Activated CD4-positive, alpha-beta T cell treated with anti-CD3 and anti-CD28 coated beads for 1 hour (primary cell): ENCODE measurements around the gene SAP30L.

ENCODE experiments used
- DNase-seq: peaks from one replicate; pipeline ENCODE4 v3.0.0-alpha.2; 2020

SAP30L gene

GRCh38 chr5:154466671-154467070 is 20.9 kb downstream of the SAP30L start:
- no peak for DNase-seq

GRCh38 chr5:154467655-154468354 is 22.0 kb downstream of the SAP30L start:
- peak; percentile 55 for DNase-seq

DNA sequence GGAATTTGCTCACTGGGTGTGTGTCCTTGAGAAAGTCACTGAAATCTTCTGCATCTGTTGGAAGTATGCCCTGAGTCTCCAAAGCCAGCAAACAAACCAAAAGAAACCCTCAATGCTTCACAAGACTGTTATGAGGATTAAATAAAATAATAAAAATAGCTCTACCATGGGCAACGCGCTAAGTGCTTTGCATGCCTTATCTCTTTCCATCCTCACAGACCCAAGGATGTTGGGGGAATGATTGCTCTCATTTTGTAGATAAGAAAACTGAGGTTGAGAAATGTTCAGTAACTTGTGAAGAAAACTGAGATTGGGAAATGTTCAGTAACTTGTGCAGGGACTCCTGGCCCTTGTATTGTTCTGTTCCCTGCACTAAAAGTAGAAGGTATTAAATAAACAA is 24.3 kb downstream of the SAP30L start:
- no peak for DNase-seq

- no peak for DNase-seq
These were observed 25.4 kb downstream of the SAP30L start for GRCh38 chr5:154470947-154471870.

- no peak for DNase-seq
These were observed 27.2 kb downstream of the SAP30L start for GRCh38 chr5:154472871-154473580.

GRCh38 chr5:154473581-154474283 is 27.9 kb downstream of the SAP30L start:
- no peak for DNase-seq

DNA sequence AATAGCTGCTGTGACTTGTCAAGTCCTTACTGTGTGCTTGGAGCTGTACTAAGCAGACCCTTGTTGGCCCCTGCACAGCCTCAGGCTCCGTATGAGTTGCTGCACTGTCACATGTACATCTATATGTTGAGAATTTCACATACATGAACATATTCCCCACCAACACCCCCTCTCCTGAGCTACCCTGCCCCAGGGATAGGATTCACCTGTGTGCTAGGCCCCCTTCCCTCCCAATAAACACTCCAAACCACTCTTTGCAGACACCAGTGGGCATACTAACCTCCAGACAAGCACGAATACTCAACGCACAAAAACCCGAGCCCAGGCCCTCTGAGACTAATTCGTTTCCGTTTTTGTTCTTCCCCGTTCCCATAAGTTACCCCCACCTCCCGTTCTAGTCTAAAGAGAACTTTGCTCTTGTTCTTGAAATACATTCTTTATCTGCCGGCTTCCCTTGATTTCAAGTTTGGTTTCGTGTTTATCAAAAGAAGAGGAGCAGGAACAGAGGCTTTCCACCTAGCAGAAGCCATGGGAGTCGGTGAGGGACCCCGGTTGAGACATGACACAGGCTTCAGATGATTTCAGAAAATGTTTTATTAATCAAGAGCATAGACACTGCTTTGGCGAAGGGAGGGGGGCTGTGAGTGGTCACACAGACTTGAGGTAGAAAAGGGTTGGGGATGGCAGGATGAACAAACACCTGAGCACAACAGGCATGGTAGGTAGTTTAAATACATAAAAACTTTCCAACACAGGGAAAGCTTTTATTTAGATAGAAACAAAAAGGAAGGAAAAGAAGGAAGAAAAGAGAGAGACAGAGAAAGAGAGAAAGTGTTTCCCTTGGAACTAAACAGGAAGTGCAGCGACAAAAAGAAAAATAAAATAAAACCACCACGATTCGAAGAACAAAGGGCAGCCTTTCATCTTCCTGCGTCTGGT is 28.9 kb downstream of the SAP30L start:
- no peak for DNase-seq

DNA sequence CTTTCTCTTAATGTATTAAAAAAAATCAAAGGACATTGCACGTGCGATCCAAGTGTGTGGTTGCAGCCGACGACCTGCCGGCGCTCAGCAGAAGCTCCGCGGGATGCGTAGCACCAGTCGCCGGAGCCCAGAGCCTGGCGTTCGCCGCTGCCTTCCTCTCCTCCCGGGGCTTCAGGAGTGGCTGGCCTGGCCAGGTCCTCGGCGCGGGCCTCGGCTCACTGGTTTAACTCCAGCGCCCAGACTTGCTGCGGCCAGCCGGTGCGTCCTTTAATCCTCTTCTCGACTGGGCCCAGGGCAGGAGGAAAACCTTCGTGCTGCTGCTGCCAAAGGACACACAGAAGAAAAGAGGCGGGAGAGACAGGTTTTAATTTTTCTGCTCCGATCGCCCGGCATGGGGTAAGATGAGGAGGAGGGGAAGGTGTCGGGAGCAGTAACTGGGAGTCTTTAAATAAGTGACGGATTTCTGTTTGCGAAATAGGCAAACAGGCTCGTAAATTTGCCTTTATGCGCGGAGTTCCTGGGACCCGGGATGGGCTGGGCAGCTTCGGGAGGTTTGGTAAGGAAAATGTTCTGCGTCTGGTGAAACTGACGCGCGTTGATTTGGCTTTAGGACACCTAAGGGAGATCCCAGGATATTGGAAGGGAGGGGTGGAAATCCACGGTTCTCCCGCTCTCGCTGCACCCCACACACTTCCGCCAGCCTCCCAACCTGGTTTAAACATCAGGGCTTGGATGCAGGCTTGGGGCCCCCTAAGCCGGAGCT is 30.0 kb downstream of the SAP30L start:
- DNase-seq = no peak

GRCh38 chr5:154476354-154477205 is 30.8 kb downstream of the SAP30L start:
- DNase-seq = no peak

DNA sequence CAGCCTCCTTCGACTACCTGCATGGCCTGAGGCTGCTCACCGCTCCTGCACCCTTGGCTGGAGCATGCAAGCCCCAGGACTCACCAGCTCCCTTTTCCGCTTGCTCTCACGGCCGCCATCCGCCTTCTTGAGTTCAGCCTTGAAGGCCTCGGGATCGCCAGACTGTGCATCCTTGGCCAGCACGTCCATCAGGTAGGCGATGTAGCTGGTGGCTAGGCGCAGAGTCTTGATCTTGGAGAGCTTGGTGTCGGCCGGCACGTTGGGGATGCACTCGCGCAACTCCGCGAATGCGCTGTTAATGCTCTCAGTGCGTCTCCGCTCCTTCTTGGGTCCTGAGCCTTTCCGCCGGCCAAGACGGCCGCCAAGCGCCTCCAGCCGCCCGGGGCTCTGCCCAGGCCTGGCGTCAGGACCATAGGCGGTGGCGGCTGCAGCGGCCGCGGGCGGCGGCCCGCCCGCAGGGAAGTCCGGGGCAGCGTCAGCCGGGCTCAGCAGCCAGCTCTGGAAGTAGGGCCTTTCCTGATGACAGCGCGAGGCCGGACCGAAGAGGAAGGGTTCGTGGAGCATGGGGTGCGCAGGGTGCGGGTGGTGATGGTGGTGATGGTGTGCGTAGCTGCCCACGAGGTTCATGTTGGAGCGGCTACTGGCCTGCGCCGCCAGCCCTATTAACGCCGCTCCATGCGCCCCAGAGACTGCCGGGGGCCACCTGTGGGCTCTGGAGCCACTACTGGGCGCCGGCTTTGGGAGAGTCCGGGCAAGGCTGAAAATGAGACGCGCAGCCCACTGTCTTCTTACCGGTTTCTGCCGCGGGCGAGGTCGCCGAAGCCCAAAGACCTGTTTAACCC is 31.8 kb downstream of the SAP30L start:
- no peak for DNase-seq

GRCh38 chr5:154478224-154478565 is 32.4 kb downstream of the SAP30L start, which contains the start of gene HAND1:
TSS of gene HAND1 (minus strand) at chr5:154478227. CDS start at chr5:154478008, 219 bp downstream.
- DNase-seq = no peak

DNA sequence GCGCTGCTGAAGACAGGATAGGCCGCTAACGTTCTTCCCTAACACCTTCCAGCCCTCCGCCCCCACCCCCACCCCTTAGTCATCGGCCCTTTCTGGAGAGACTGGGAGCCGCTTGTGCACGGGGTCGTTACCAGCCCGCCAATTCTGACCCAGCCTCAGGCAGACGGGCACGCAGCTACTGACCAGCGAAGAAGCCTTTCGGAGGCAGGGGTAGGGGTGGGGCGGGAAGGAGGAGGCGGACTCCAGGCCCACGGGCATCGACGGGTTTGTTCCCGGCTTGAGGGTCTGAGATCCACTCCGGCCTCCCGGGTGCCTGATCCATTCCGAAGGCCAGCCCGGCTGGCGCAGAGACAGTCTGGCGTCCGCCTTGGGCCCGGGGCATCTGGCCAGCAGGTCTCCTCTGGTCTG is 33.0 kb downstream of the SAP30L start:
- no peak for DNase-seq

DNA sequence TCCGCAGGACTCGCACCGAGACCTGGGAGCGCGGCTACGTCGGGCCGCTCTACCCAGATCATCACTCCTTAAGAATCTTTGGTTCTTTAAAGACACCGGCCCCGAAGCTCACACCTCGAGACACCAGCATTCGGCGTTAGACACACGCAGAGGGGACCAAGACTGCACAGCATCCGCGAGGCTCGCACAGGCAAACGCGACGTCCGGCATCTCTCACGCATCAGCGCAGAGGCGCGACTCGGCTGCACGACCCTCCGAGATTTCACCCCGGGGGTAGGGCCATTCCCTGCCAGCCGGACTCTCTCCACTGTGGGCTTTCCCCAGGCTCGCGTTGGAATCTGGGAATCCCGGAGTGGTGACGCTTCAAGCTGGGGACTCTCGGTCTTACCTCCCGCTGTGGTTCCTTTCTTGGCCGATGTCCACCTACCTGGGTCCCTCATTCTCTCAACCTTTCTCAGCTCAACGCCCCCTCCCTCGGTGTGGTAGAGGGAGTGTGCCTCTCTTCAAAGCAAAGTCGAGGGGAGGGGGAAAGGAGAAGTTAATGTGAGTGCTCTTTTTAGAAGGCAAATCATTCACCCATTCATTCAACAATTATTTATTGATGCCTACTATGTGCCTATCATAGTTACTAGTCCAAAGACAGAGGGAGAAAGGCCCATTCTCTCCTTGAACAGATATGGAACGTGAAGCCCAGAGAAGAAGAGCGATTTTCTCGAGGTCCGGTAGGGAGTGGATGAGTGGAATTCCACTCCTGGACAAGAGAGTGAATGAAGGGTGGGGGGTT is 33.6 kb downstream of the SAP30L start:
- no peak for DNase-seq

DNA sequence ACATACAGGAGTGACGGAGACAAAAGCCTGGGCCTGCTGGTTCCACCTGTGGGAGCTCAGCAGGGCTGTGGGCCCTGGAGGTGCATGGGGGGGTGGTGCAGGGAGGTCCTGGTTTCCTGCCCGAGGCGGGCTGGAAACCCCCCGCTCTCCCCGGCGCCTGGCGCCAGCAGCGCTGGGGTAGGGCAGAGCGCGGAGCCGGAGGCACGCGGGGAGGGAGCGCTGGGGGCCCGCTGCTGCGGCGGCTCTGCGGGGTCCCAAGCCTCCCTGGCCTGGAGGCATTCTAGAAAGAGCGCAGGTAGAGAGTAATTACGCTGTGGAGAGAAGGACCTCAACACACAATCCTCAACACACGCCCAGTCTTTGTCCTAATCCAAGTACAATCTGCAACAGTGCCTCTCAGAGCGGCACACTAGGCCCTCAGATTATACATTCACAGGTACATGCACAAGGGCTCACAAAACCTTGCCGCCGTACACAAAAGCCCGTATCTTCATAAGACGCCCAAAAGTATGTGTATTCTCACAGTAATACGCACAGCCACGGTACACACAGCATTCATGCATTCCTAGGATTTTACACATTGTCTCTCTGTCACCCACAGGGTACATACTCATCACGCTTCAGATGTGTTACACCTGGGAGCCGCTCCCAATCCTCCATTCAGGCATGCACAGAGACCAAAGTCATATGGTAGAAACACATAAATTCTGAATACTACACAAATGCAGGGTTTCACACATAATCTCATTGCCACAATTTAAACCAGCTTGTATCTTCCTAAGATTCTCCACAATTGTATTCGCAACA is 34.4 kb downstream of the SAP30L start:
- DNase-seq = no peak

- DNase-seq = no peak
These were observed 35.0 kb downstream of the SAP30L start for GRCh38 chr5:154480847-154481246.

- DNase-seq = no peak
These were observed 36.0 kb downstream of the SAP30L start for GRCh38 chr5:154481584-154482381.
